IPS DF 19.7 (cell line): ENCODE data around the gene PCDH15.
"Not testable (repeated sequence)": the region's sequence is repeated elsewhere in the genome, so short reads cannot be mapped to it uniquely, and the experiment has no call there.

ENCODE experiments used
- DNase-seq: peaks from one replicate; pipeline ENCODE4 v3.0.0-alpha.2; 2013; ENCODE audit warnings: low read depth, low spot score

Gene PCDH15

GRCh38 chr10:54394598-54394997 lies 406.4 kb downstream of the PCDH15 start:
- not testable (repeated sequence) for DNase-seq

- no peak for DNase-seq
These were observed 428.9 kb downstream of the PCDH15 start for GRCh38 chr10:54372179-54372578.

GRCh38 chr10:54368984-54369383 lies 432.0 kb downstream of the PCDH15 start:
- DNase-seq, result no peak

- no peak for DNase-seq
These were observed 437.6 kb downstream of the PCDH15 start for GRCh38 chr10:54363390-54363789.

GRCh38 chr10:54342058-54342457 lies 459.0 kb downstream of the PCDH15 start:
- DNase-seq, result no peak

- no peak for DNase-seq
These were observed 465.7 kb downstream of the PCDH15 start for GRCh38 chr10:54335296-54335695.

- no peak for DNase-seq
These were observed 481.7 kb downstream of the PCDH15 start for GRCh38 chr10:54319341-54319740.

GRCh38 chr10:54318470-54318869 lies 482.6 kb downstream of the PCDH15 start:
- DNase-seq, result no peak

- no peak for DNase-seq
These were observed 486.6 kb downstream of the PCDH15 start for GRCh38 chr10:54314430-54314829.

GRCh38 chr10:54284526-54285193 lies 516.4 kb downstream of the PCDH15 start:
- no peak for DNase-seq

GRCh38 chr10:54282012-54282411 lies 519.0 kb downstream of the PCDH15 start:
- DNase-seq, result no peak

GRCh38 chr10:54266395-54266794 lies 534.6 kb downstream of the PCDH15 start:
- no peak for DNase-seq

- no peak for DNase-seq
These were observed 538.3 kb downstream of the PCDH15 start for GRCh38 chr10:54262726-54263125.

GRCh38 chr10:54259104-54259503 lies 541.9 kb downstream of the PCDH15 start:
- DNase-seq, result no peak

- no peak for DNase-seq
These were observed 566.2 kb downstream of the PCDH15 start for GRCh38 chr10:54234832-54235231.

GRCh38 chr10:54203401-54203800 lies 597.6 kb downstream of the PCDH15 start:
- DNase-seq, result no peak

GRCh38 chr10:54198051-54198450 lies 603.0 kb downstream of the PCDH15 start:
- DNase-seq, result no peak

GRCh38 chr10:54194806-54195205 lies 606.2 kb downstream of the PCDH15 start:
- DNase-seq, result no peak

GRCh38 chr10:54159924-54160323 lies 641.1 kb downstream of the PCDH15 start:
- peak; percentile 38 for DNase-seq

GRCh38 chr10:54148508-54148907 lies 652.5 kb downstream of the PCDH15 start:
- DNase-seq, result no peak

GRCh38 chr10:54139819-54140428 lies 661.1 kb downstream of the PCDH15 start:
- no peak for DNase-seq

- DNase-seq, result no peak
These were observed 663.6 kb downstream of the PCDH15 start for GRCh38 chr10:54137396-54137795.

GRCh38 chr10:54133203-54133602 lies 667.8 kb downstream of the PCDH15 start:
- DNase-seq, result no peak

- no peak for DNase-seq
These were observed 669.2 kb downstream of the PCDH15 start for GRCh38 chr10:54131833-54132232.
